ENCODE measurements around the gene PTF1A. TPM values are rescaled to one million over a fixed set of nuclear protein-coding genes. Genes with fewer than 3 reads are reported as not detected.

PTF1A gene
- total RNA-seq, 4 donors from 2014 or later: not detected

DNA sequence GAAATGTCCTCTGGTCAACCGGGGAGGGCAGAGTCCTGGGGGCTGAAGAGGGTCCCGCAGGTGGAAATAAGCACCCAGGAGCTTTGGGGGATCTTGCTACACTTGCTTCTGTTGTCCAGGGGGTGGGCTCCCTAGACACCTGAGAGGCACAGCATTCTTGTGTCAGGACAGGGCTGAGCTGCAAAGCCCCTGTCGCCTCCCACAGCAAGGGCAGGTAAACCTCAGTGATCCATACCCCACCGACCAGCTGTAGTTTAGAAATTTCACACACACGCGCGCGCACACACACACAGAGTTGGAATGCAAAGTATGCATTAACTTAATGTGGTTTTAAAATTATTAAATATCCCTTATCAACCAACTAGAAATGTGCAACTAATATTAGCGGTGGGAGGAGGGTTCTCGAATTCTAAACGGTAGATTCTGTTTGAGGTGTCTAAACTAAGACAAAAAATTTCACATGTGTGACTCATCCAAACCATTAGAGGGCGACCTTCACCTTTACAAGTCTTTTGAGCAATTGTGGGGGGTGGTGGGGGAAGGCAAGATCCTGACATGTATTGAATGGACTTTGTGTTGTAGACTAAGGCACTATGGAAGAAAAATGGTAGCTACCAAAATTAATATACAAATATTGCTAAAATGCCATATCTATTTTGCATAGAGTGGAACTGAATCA is 34.3 kb upstream of the PTF1A start:
- WGBS, 2 donors: 40 to 44% methylated on average over 11 to 12 of the region's 12 CpGs
- TF ChIP-seq, protein P1, sequence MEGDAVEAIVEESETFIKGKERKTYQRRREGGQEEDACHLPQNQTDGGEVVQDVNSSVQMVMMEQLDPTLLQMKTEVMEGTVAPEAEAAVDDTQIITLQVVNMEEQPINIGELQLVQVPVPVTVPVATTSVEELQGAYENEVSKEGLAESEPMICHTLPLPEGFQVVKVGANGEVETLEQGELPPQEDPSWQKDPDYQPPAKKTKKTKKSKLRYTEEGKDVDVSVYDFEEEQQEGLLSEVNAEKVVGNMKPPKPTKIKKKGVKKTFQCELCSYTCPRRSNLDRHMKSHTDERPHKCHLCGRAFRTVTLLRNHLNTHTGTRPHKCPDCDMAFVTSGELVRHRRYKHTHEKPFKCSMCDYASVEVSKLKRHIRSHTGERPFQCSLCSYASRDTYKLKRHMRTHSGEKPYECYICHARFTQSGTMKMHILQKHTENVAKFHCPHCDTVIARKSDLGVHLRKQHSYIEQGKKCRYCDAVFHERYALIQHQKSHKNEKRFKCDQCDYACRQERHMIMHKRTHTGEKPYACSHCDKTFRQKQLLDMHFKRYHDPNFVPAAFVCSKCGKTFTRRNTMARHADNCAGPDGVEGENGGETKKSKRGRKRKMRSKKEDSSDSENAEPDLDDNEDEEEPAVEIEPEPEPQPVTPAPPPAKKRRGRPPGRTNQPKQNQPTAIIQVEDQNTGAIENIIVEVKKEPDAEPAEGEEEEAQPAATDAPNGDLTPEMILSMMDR (IDR thresholded peaks at IDR 0.05): no peak
- no peak for TF ChIP-seq POLR2A (IDR thresholded peaks at IDR 0.05)
- H3K4me3 ChIP-seq (ENCODE audit: low read depth, poor library complexity, severe bottlenecking): no peak overlapping the region
- DNase-seq (ENCODE audit: low spot score in 2 of 2): no peak
- intact Hi-C loops (cut with DNase I; ENCODE audit: low total_unique reads): no loop called here

DNA sequence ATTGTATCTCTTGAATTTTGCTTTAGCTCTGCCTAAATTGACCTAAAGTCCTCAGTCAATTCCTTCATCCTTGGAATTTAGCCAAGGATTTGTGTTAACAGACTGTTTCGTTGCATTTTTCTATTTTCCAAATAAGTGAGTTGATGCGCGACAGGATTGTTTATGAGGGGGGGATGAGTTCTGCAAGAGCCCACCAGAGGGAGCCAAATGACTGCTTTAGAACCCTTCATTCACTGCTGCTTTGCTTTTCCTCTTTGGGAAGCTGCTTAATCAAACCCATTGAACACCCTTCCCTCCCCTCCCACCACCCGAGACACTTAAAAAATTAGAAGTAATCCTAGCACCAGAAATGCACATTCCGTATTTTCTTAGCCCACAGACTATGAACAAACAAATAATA is 33.7 kb upstream of the PTF1A start:
- WGBS, 2 donors: 2 to 9% methylated on average over 5 of the region's 5 CpGs
- DNase-seq (ENCODE audit: low spot score in 2 of 2): no peak
- TF ChIP-seq, protein P1 (IDR thresholded peaks at IDR 0.05): peak in 1 of 3 donors; percentile 7
- no peak for TF ChIP-seq POLR2A (IDR thresholded peaks at IDR 0.05)
- intact Hi-C loops (cut with DNase I; ENCODE audit: low total_unique reads): no loop called here
- no peak overlapping the region for H3K4me3 ChIP-seq (ENCODE audit: low read depth, poor library complexity, severe bottlenecking)

DNA sequence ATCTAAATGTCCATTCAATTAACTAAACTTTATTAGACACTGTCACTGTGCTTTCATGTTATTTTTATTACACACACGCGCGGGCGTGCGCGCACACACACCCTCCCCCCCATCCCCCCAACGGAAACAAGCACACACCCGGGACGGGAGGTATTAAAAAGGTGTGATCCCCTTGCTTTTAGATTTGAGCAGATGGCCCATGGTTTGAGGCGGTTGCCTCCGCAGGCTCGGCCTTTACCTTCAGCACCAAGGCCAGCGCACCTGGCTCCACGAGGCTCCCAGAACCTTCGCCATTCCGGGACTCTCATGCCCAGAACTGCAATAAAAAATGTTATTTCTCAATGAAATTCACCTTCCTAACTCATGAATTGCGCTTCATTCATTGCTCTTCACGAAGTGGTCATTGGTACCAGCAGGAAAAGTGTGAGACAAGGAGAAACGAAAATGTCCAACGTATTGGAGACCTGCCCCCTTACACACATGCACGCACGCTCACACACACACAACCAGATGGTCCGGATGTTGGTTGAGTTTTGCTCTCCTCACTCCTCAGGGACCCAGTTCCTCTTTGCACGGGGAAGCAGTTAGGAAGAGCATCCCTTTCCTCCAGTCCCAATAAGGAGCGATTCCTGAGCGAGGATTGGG is 20.8 kb upstream of the PTF1A start:
- TF ChIP-seq POLR2A (IDR thresholded peaks at IDR 0.05): no peak
- TF ChIP-seq, protein P1 (IDR thresholded peaks at IDR 0.05): no peak
- intact Hi-C loops (cut with DNase I; ENCODE audit: low total_unique reads): no loop called here
- 11 to 15% methylated on average over 26 of the region's 26 CpGs for WGBS, 2 donors
- no peak for DNase-seq (ENCODE audit: low spot score in 2 of 2)
- H3K4me3 ChIP-seq (ENCODE audit: low read depth, poor library complexity, severe bottlenecking): no peak overlapping the region

DNA sequence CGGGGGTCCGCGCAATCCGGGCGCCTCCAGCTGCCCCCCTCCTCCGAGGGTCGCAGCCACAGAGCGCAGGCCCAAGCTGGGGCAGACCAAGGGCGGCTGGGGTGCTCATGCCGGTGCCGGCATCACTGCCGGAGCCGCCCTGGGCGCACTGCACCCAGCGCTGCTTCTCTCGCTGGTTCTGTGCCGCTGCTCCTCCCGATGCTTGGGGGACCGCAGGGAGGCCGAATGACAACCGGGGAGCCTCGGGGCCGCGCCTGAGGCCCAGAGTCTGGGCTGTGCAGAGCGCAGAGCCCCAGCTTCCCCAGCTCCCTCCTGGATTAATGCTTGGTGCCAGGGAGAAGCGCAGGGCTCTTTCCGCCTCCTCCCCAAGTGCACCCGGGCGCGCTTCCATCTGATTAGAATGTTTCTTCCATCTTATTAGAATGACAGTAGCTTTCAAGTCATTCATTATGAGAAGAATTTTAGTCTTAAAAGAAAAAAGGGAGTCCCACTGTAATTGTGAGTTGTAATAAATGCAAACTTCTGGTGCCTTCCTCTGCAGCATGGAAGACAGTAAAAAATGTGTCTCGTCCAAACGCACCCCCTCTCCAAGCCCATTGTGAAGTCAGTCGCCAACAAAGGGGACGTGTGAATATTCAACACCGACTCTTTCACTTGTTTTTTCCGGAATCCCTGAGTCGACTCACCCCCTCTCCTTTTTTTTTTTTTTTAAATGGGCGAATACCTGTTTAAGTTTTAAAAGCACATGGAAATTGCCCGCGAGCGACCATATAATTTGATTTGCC is 19.5 kb upstream of the PTF1A start:
- DNase-seq (ENCODE audit: low spot score in 2 of 2): no peak
- TF ChIP-seq POLR2A (IDR thresholded peaks at IDR 0.05): no peak
- TF ChIP-seq, protein P1 (IDR thresholded peaks at IDR 0.05): no peak
- 2 to 5% methylated on average over 22 to 24 of the region's 41 CpGs for WGBS, 2 donors
- intact Hi-C loops (cut with DNase I; ENCODE audit: low total_unique reads): no loop called here
- no peak overlapping the region for H3K4me3 ChIP-seq (ENCODE audit: low read depth, poor library complexity, severe bottlenecking)

DNA sequence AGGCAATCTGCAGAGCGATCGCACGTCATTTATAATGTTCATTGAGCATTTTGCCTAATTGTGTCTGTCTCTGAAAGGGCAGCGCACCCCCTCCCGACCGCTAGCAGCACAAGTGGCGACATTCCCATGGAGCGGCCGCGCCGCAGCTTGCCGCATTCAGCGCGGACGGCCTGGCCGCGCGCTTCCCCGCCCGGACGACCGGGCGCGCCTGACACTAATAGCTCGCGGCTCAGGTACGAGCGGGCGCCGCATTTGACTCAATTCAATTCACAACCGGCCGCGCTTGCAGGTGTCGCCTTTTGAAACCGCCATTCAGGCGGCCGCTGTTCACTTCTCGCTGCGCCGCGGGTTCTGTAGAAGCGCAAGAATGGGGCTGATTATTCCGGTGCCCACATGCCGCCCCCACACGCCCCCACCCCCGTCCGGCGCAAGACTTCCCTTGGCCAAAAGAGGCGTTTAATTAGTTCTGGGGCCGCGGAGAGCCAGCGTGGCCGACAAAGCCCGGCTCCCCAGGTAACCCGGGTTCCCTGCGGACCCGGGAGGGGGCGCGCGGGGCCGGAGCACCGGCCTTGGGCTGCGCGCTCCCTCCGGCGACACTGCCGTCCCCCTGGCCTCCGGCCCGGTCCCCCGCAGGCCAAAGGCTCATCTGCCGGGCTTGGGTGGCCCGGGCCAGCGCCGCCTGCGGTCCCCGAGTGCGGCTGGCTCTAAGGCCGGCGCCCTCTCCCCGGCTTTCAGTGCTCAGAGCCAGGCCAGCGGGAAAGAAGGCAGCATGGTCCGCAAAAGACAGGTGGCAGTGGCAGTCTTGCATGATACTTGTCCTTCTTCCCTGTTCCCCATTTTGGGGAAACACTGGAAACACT is 18.7 kb upstream of the PTF1A start:
- no peak for DNase-seq (ENCODE audit: low spot score in 2 of 2)
- intact Hi-C loops (cut with DNase I; ENCODE audit: low total_unique reads): no loop called here
- no peak overlapping the region for H3K4me3 ChIP-seq (ENCODE audit: low read depth, poor library complexity, severe bottlenecking)
- WGBS, 2 donors: 2% methylated on average over 25 to 66 of the region's 82 CpGs
- TF ChIP-seq, protein P1 (IDR thresholded peaks at IDR 0.05): no peak
- no peak for TF ChIP-seq POLR2A (IDR thresholded peaks at IDR 0.05)

All from lower leg skin (tissue), 4 donors.